HG02884 (cell line): ENCODE measurements around the gene GPNMB.
A peak's percentile ranks its signal among the peaks of the same experiment; 100 is the strongest.

Experiments used
- ATAC-seq: cut with Tn5 transposase; IDR thresholded peaks from one replicate; pipeline ENCODE4 v1.9.1; 2021; ENCODE audit warnings: mild to moderate bottlenecking, moderate library complexity; ENCODE audit not compliant: unreplicated experiment

GPNMB gene

GRCh38 chr7:23228412-23228811 lies 18.2 kb upstream of the GPNMB start:
- no peak for ATAC-seq

GRCh38 chr7:23230641-23231101 lies 15.9 kb upstream of the GPNMB start:
- ATAC-seq, result no peak

- no peak for ATAC-seq
Measured at GRCh38 chr7:23232966-23233365, 13.6 kb upstream of the GPNMB start.

GRCh38 chr7:23234569-23235296 lies 11.8 kb upstream of the GPNMB start:
- peak; percentile 94 for ATAC-seq

- ATAC-seq, result no peak
Measured at GRCh38 chr7:23235813-23236221, 10.8 kb upstream of the GPNMB start.

- no peak for ATAC-seq
Measured at GRCh38 chr7:23237000-23237399, 9.6 kb upstream of the GPNMB start.

GRCh38 chr7:23238983-23239652 lies 7.5 kb upstream of the GPNMB start:
- no peak for ATAC-seq

- ATAC-seq, result no peak
Measured at GRCh38 chr7:23239698-23240097, 6.9 kb upstream of the GPNMB start.

GRCh38 chr7:23242321-23242720 lies 4.3 kb upstream of the GPNMB start:
- no peak for ATAC-seq

GRCh38 chr7:23242935-23243334 lies 3.6 kb upstream of the GPNMB start:
- ATAC-seq, result no peak

GRCh38 chr7:23247046-23247602 lies 549 bp downstream of the GPNMB start:
- no peak for ATAC-seq

GRCh38 chr7:23247603-23248335 lies 1.2 kb downstream of the GPNMB start:
- no peak for ATAC-seq

GRCh38 chr7:23249486-23249885 lies 2.9 kb downstream of the GPNMB start:
- no peak for ATAC-seq

- no peak for ATAC-seq
Measured at GRCh38 chr7:23254051-23254681, 7.6 kb downstream of the GPNMB start.

GRCh38 chr7:23256731-23257130 lies 10.2 kb downstream of the GPNMB start:
- no peak for ATAC-seq

GRCh38 chr7:23260371-23260770 lies 13.8 kb downstream of the GPNMB start:
- ATAC-seq, result no peak

GRCh38 chr7:23261843-23262452 lies 15.4 kb downstream of the GPNMB start:
- peak; percentile 61 for ATAC-seq

GRCh38 chr7:23264916-23265458 lies 18.4 kb downstream of the GPNMB start:
- ATAC-seq, result peak; percentile 58

- ATAC-seq, result no peak
Measured at GRCh38 chr7:23266918-23267317, 20.3 kb downstream of the GPNMB start.

- no peak for ATAC-seq
Measured at GRCh38 chr7:23267357-23267756, 20.8 kb downstream of the GPNMB start.
